MCF 10A (cell line): ENCODE measurements around the gene STON1. TPM values are rescaled to one million over a fixed set of nuclear protein-coding genes. Genes with fewer than 3 reads are reported as not detected.
A peak's percentile ranks its signal among the peaks of the same experiment; 100 is the strongest.

ENCODE experiments used
- BruUV-seq: library from RNA; stranded (reverse); fragments of 400-500 nt; replicated peaks from 2 replicates; lab custom pipeline; 2021; lab: Mats Ljungman, UMichigan
- CTCF ChIA-PET: fragments of 300-600 bp; sonication (Branson Sonifier 250); formaldehyde crosslinking; extraction: SDS; loops from one replicate; lab custom pipeline; 2021; ENCODE audit warnings: antibody characterized with exemption, inconsistent platforms; lab: Yijun Ruan, JAX
- POLR2A ChIA-PET: fragments of 300-600, 350-650 bp; sonication (Branson Sonifier 250); formaldehyde crosslinking; extraction: SDS; loops from one replicate; lab custom pipeline; 2020; ENCODE audit warnings: antibody characterized with exemption, inconsistent platforms; lab: Yijun Ruan, JAX
- DNase-seq: peaks from one replicate; pipeline ENCODE4 v3.0.0-alpha.2; 2018; ENCODE audit not compliant: unreplicated experiment
- H3K27ac Mint-ChIP-seq: one replicate; pipeline ENCODE4 v1.8.0; 2022; ENCODE audit warnings: mild to moderate bottlenecking, low read depth, mixed read lengths; ENCODE audit not compliant: unreplicated experiment
- H3K27me3 Mint-ChIP-seq: one replicate; pipeline ENCODE4 v1.8.0; 2022; ENCODE audit warnings: mixed read lengths; ENCODE audit not compliant: insufficient read depth, unreplicated experiment
- H3K36me3 Mint-ChIP-seq: one replicate; pipeline ENCODE4 v1.8.0; 2022; ENCODE audit warnings: mild to moderate bottlenecking, moderate library complexity, mixed read lengths; ENCODE audit not compliant: insufficient read depth, unreplicated experiment
- H3K4me1 Mint-ChIP-seq: one replicate; pipeline ENCODE4 v1.8.0; 2022; ENCODE audit warnings: mixed read lengths; ENCODE audit not compliant: insufficient read depth, unreplicated experiment
- H3K4me3 Mint-ChIP-seq: one replicate; pipeline ENCODE4 v1.8.0; 2022; ENCODE audit warnings: mild to moderate bottlenecking, moderate library complexity, mixed read lengths; ENCODE audit not compliant: unreplicated experiment
- H3K9me3 Mint-ChIP-seq: one replicate; pipeline ENCODE4 v1.8.0; 2022; ENCODE audit warnings: mixed read lengths; ENCODE audit not compliant: unreplicated experiment
- CTCF ChIP-seq: fragments of 200-600 bp; IDR thresholded peaks from one replicate; pipeline ENCODE4 v1.8.0; 2022; ENCODE audit warnings: antibody characterized with exemption, mild to moderate bottlenecking; ENCODE audit not compliant: unreplicated experiment
- intact Hi-C: fragments of 100-400 bp; cut with micrococcal nuclease; formaldehyde crosslinking; loops from 2 replicates; pipeline ENCODE4 v1.14.1; 2022
- total RNA-seq: library from RNA; stranded (reverse); gene quantifications from 2 replicates; pipeline ENCODE4 v1.2.3, GENCODE V29; 2022

STON1 gene
- total RNA-seq, 1 experiment from 2014 or later: 0.23 TPM

GRCh38 chr2:48504647-48505327, 25.2 kb upstream of the STON1 start:
- intact Hi-C loops: no loop called here
- TF ChIP-seq CTCF: no peak
- peak; percentile 43 for DNase-seq
- no peaks in the 10 kb centered on the region for H3K27me3 Mint-ChIP-seq
- no peak overlapping the region for H3K4me3 Mint-ChIP-seq
- peaks cover 43% of the 10 kb centered on the region for H3K36me3 Mint-ChIP-seq
- no peaks in the 10 kb centered on the region for H3K9me3 Mint-ChIP-seq
- ChIA-PET CTCF (interaction anchor here (0.7 kb wide), 1 partner anchor 445 kb away, joined by 3 read pairs; no protein-coding TSS in a partner anchor), POLR2A (no interaction called here)
- peaks cover 2% of the 10 kb centered on the region for H3K4me1 Mint-ChIP-seq
- BruUV-seq: no TSS peak
- H3K27ac Mint-ChIP-seq: no peak overlapping the region

- ChIA-PET CTCF (interaction anchor here (0.6 to 0.7 kb wide), 2 partner anchors 37 to 1070 kb away, joined by 3 read pairs; no protein-coding TSS in a partner anchor), POLR2A (interaction anchor here (1.7 kb wide), 1 partner anchor 14 kb away, joined by 4 read pairs; no protein-coding TSS in a partner anchor)
- Mint-ChIP-seq H3K9me3 (no peaks in the 10 kb centered on the region), H3K4me1 (peaks cover 9% of the 10 kb centered on the region), H3K27ac (no peak overlapping the region), H3K27me3 (no peaks in the 10 kb centered on the region), H3K36me3 (peaks cover 47% of the 10 kb centered on the region), H3K4me3 (no peak overlapping the region)
- intact Hi-C loops: no loop called here
- no peak for DNase-seq
- BruUV-seq: no TSS peak
- no peak for TF ChIP-seq CTCF
These were observed 22.8 kb upstream of the STON1 start for GRCh38 chr2:48507111-48507510.

DNA sequence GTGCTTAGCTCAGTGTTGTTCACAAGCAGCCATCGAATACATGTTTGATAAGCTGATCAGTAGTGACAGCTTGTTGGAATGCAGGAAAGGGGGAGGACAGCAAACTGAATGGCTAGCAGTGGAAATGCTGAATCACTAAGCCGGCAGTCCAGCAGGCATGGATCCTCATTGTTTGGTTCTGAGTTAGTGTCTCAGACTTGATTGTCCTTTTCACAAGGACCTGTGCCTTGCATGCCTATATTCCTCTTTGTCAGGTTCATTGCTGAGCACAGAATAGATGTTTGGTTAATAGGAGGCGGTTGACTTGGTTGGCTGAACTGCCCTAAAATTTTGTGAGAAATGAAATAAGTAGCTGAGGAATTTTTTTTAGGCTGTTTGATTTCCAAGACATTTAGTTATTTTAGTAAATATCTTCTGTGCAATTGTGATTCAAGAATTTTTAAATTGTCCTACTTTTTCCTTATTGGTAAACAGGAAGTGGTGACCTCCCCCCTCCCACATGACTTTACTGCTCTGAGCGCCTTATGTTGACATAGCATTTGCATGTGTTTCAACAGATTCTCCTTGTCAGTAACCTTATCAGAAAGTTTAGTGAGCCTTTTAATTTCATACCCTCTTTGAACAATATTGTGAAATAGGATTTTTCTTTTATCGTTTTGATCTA, 21.4 kb upstream of the STON1 start:
- BruUV-seq: no TSS peak
- intact Hi-C loops: no loop called here
- H3K36me3 Mint-ChIP-seq: peaks cover 60% of the 10 kb centered on the region
- peaks cover 9% of the 10 kb centered on the region for H3K4me1 Mint-ChIP-seq
- CTCF ChIA-PET: no interaction called here
- H3K27ac Mint-ChIP-seq: peak overlapping the region; percentile 31
- no peaks in the 10 kb centered on the region for H3K9me3 Mint-ChIP-seq
- TF ChIP-seq CTCF: no peak
- POLR2A ChIA-PET: interaction anchor here (1.7 kb wide), 1 partner anchor 15 kb away, joined by 4 read pairs; no protein-coding TSS in a partner anchor
- no peaks in the 10 kb centered on the region for H3K27me3 Mint-ChIP-seq
- no peak overlapping the region for H3K4me3 Mint-ChIP-seq
- no peak for DNase-seq

GRCh38 chr2:48510329-48510728, 19.6 kb upstream of the STON1 start:
- intact Hi-C loops: no loop called here
- BruUV-seq: no TSS peak
- H3K9me3 Mint-ChIP-seq: no peaks in the 10 kb centered on the region
- DNase-seq: no peak
- no peak overlapping the region for H3K4me3 Mint-ChIP-seq
- TF ChIP-seq CTCF: no peak
- CTCF ChIA-PET: no interaction called here
- H3K27ac Mint-ChIP-seq: peak overlapping the region; percentile 36
- peaks cover 62% of the 10 kb centered on the region for H3K36me3 Mint-ChIP-seq
- POLR2A ChIA-PET: no interaction called here
- H3K27me3 Mint-ChIP-seq: no peaks in the 10 kb centered on the region
- peaks cover 9% of the 10 kb centered on the region for H3K4me1 Mint-ChIP-seq
